ENCODE results near the gene GMCL2.

GMCL2 gene

GRCh38 chr5:178212241-178213002 is 25.3 kb upstream of the GMCL2 start:
- H3K79me2 ChIP-seq (ENCODE audit: control insufficient read depth, insufficient read depth, low read length, unreplicated experiment), result peaks cover 24% of the 10 kb centered on the region
- H3K27me3 ChIP-seq (ENCODE audit: insufficient read depth, low read length), result no peaks in the 10 kb centered on the region
- peaks cover 34% of the 10 kb centered on the region for H3K36me3 ChIP-seq (ENCODE audit: insufficient read depth, low read length)
- no peak overlapping the region for H2AFZ ChIP-seq (ENCODE audit: low read length, unreplicated experiment)
- no peak overlapping the region for H3K27ac ChIP-seq (ENCODE audit: low read depth, low read length)
- H3K4me3 ChIP-seq (ENCODE audit: low read depth, low read length), result no peak overlapping the region
- H3K4me1 ChIP-seq (ENCODE audit: control insufficient read depth, insufficient read depth, low read length, unreplicated experiment), result peaks cover 7% of the 10 kb centered on the region

DNA sequence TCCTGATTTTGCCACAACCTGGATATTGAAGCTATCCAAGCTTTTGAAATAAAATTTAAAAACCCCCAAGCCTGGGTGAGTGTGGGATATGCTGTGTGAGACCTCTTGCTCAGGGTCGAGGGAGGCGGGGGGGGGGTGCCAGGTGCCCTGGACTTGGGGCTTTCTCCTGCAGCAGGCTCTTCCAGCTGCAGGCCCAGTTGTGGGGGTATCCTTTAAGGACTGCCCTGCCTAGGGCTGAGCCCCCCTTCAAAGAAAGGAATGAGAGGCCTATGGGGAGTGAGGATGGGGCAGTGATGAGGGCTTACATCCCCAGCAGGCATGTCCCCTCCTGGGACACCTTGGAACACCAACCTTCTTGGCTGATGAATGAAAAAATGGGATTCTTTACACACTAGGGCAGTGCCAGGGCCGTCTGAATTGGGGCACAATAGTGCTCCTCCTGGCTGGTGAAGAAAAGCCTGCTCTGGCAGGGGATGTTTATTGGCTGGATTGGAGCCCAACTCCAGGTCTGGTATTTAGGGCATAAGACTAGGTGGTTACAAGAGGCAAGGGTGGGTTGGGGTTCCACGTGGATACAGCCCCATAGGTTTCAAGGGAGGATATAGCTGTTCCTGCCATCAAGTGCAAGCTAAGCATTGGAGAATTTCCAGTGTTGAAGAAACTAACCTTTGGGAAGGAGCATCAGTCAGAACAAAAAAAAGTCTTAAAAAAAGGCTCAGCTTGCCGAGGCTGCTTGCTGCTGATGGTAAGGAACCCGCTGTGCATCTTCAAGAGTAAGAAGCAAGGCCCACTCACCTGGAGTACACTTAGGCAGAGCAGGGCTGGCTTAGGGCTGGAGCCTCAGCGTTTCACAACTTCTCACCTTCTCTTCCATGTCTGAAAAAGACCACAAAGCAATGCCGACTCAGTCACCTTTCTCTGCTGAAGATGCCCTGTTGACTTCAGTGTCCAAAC is 24.2 kb upstream of the GMCL2 start:
- Histone ChIP-seq H3K4me1 (ENCODE audit: control insufficient read depth, insufficient read depth, low read length, unreplicated experiment) (peaks cover 18% of the 10 kb centered on the region), H3K27ac (ENCODE audit: low read depth, low read length) (no peak overlapping the region), H3K27me3 (ENCODE audit: insufficient read depth, low read length) (no peaks in the 10 kb centered on the region), H3K4me3 (ENCODE audit: low read depth, low read length) (no peak overlapping the region), H3K36me3 (ENCODE audit: insufficient read depth, low read length) (peaks cover 44% of the 10 kb centered on the region), H3K79me2 (ENCODE audit: control insufficient read depth, insufficient read depth, low read length, unreplicated experiment) (peaks cover 34% of the 10 kb centered on the region), H2AFZ (ENCODE audit: low read length, unreplicated experiment) (no peak overlapping the region)

GRCh38 chr5:178210686-178211085 is 23.5 kb upstream of the GMCL2 start:
- Histone ChIP-seq H3K27me3 (ENCODE audit: insufficient read depth, low read length) (no peaks in the 10 kb centered on the region), H3K36me3 (ENCODE audit: insufficient read depth, low read length) (peaks cover 45% of the 10 kb centered on the region), H3K4me1 (ENCODE audit: control insufficient read depth, insufficient read depth, low read length, unreplicated experiment) (peaks cover 24% of the 10 kb centered on the region), H2AFZ (ENCODE audit: low read length, unreplicated experiment) (no peak overlapping the region), H3K27ac (ENCODE audit: low read depth, low read length) (no peak overlapping the region), H3K4me3 (ENCODE audit: low read depth, low read length) (no peak overlapping the region), H3K79me2 (ENCODE audit: control insufficient read depth, insufficient read depth, low read length, unreplicated experiment) (peaks cover 41% of the 10 kb centered on the region)

DNA sequence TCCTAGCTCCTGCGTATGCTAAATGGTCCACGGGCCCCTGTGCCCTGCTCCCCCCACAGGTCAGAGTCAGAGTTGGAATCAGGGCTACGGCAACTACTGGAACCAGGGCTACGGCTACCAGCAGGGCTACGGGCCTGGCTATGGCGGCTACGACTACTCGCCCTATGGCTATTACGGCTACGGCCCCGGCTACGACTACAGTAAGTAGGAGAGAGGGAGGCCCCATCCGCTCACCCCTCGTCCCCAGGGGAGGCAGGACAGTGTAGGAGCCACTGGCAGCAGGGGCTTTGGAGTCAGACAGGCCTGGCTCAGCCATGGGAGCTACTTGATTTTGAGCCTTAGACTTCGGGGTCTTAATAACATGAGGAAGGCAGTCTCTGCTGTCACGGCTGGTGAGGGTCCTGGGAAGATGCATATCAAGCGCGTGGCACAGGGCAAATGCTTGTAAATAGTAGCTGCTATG is 22.9 kb upstream of the GMCL2 start:
- H3K4me3 ChIP-seq (ENCODE audit: low read depth, low read length), result no peak overlapping the region
- no peak overlapping the region for H2AFZ ChIP-seq (ENCODE audit: low read length, unreplicated experiment)
- H3K79me2 ChIP-seq (ENCODE audit: control insufficient read depth, insufficient read depth, low read length, unreplicated experiment), result peaks cover 47% of the 10 kb centered on the region
- H3K27me3 ChIP-seq (ENCODE audit: insufficient read depth, low read length), result no peaks in the 10 kb centered on the region
- peaks cover 24% of the 10 kb centered on the region for H3K4me1 ChIP-seq (ENCODE audit: control insufficient read depth, insufficient read depth, low read length, unreplicated experiment)
- no peak overlapping the region for H3K27ac ChIP-seq (ENCODE audit: low read depth, low read length)
- H3K36me3 ChIP-seq (ENCODE audit: insufficient read depth, low read length), result peaks cover 49% of the 10 kb centered on the region

DNA sequence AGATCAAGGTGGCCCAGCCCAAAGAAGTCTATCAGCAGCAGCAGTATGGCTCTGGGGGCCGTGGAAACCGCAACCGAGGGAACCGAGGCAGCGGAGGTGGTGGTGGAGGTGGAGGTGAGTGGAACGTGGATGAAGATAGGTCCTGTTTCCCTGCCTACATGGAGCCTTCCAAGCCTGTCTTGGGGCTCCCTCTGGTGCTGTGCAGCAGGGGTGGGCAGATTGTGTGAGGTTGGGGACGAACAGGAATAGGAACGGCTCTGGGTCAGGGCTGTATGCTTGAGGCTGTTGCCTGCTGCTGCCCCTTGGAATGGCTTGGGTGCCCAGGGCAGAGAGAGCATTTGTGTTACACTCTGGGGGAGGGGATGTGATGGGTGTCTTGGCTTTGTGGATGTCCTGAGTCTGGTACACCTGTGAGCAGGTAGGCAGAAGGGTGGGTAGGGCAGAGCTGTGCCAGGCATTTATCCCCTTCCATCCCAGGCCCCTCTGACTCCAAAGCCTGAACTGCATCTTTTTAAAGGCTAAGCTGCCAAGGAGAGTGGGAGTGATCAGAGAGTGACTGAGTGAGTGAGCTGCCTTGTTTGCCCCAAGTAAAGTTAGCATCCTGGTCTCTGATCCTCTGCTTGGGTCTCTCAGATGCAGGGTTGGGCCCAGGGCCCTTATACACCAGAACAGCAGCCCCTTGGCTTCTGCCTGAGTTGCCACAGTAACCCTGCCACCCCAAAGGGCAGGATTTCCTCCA is 22.3 kb upstream of the GMCL2 start:
- no peak overlapping the region for H2AFZ ChIP-seq (ENCODE audit: low read length, unreplicated experiment)
- H3K4me3 ChIP-seq (ENCODE audit: low read depth, low read length), result no peak overlapping the region
- no peak overlapping the region for H3K27ac ChIP-seq (ENCODE audit: low read depth, low read length)
- peaks cover 49% of the 10 kb centered on the region for H3K36me3 ChIP-seq (ENCODE audit: insufficient read depth, low read length)
- H3K4me1 ChIP-seq (ENCODE audit: control insufficient read depth, insufficient read depth, low read length, unreplicated experiment), result peaks cover 24% of the 10 kb centered on the region
- H3K79me2 ChIP-seq (ENCODE audit: control insufficient read depth, insufficient read depth, low read length, unreplicated experiment), result peaks cover 53% of the 10 kb centered on the region
- no peaks in the 10 kb centered on the region for H3K27me3 ChIP-seq (ENCODE audit: insufficient read depth, low read length)

GRCh38 chr5:178208540-178209227 is 21.5 kb upstream of the GMCL2 start:
- no peak overlapping the region for H3K27ac ChIP-seq (ENCODE audit: low read depth, low read length)
- peaks cover 46% of the 10 kb centered on the region for H3K36me3 ChIP-seq (ENCODE audit: insufficient read depth, low read length)
- no peak overlapping the region for H2AFZ ChIP-seq (ENCODE audit: low read length, unreplicated experiment)
- no peaks in the 10 kb centered on the region for H3K27me3 ChIP-seq (ENCODE audit: insufficient read depth, low read length)
- H3K4me1 ChIP-seq (ENCODE audit: control insufficient read depth, insufficient read depth, low read length, unreplicated experiment), result peaks cover 24% of the 10 kb centered on the region
- no peak overlapping the region for H3K4me3 ChIP-seq (ENCODE audit: low read depth, low read length)
- peaks cover 54% of the 10 kb centered on the region for H3K79me2 ChIP-seq (ENCODE audit: control insufficient read depth, insufficient read depth, low read length, unreplicated experiment)

DNA sequence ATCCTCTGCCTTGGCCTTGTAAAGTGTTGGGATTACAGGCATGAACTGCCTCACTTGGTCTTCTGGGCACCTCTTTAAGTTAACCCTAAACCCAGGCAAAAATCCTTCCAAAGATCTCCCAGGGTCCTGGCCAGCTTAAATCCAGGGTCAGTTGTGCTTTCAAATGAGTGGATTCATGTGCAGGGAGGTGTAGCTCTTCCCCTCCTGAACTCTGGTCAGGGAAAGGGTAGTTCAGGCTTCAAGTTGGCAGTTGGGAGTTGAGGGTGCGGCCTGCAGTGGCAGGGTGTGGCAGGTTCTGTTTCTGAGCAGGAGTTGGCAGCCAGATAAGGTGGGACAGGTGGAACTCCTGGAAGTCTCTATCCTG is 20.7 kb upstream of the GMCL2 start:
- 0 out of 2 replicates have a peak overlapping the region, but pooled peaks have one; percentile 4 for H3K27ac ChIP-seq (ENCODE audit: low read depth, low read length)
- H2AFZ ChIP-seq (ENCODE audit: low read length, unreplicated experiment), result no peak overlapping the region
- peaks cover 54% of the 10 kb centered on the region for H3K79me2 ChIP-seq (ENCODE audit: control insufficient read depth, insufficient read depth, low read length, unreplicated experiment)
- peaks cover 24% of the 10 kb centered on the region for H3K4me1 ChIP-seq (ENCODE audit: control insufficient read depth, insufficient read depth, low read length, unreplicated experiment)
- H3K27me3 ChIP-seq (ENCODE audit: insufficient read depth, low read length), result no peaks in the 10 kb centered on the region
- peaks cover 44% of the 10 kb centered on the region for H3K36me3 ChIP-seq (ENCODE audit: insufficient read depth, low read length)
- H3K4me3 ChIP-seq (ENCODE audit: low read depth, low read length), result no peak overlapping the region

GRCh38 chr5:178207183-178207916 is 20.2 kb upstream of the GMCL2 start:
- Histone ChIP-seq H2AFZ (ENCODE audit: low read length, unreplicated experiment) (no peak overlapping the region), H3K79me2 (ENCODE audit: control insufficient read depth, insufficient read depth, low read length, unreplicated experiment) (peaks cover 54% of the 10 kb centered on the region), H3K27me3 (ENCODE audit: insufficient read depth, low read length) (no peaks in the 10 kb centered on the region), H3K36me3 (ENCODE audit: insufficient read depth, low read length) (peaks cover 44% of the 10 kb centered on the region), H3K4me1 (ENCODE audit: control insufficient read depth, insufficient read depth, low read length, unreplicated experiment) (peaks cover 24% of the 10 kb centered on the region), H3K4me3 (ENCODE audit: low read depth, low read length) (peak overlapping the region; percentile 97), H3K27ac (ENCODE audit: low read depth, low read length) (peak overlapping the region; percentile 77)

DNA sequence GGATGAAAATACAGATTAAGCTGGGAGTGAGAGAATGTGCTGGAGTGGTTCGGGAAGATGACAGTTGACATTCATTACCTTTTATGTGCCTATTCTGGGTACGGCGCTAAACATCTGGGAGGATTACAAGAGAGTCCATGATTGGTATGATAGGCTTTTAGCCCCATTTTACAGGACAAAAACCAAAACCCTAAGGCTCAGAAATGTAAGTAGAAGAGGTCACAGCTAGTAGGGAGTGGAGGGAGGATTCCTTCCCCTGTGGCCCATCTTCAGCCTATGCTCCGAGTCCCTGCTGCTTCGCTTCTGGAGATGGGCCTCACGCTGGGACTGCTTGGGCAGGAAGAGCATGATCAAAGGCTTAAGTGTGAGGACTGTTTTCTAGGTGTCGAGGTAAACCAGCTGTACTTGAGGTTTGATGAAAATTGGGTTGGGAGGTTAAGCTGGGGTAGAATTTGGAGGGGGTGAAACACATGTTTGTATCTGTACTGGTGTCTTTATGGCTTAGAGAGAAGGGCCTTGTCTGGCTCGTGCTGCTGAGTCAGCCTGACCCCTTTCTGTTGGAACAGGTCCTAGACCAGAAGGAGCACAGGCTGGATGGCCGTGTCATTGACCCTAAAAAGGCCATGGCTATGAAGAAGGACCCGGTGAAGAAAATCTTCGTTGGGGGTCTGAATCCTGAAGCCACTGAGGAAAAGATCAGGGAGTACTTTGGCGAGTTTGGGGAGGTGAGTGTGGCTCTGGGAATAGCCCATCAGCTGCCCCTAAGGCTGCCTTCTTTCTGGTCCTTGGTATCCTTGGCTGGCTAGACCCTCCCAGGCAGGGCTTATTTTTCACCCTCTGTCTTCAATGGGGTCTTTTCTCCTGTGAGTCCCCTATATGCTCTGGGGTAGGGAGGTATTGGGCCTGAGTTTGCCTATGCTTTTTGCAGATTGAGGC is 19.3 kb upstream of the GMCL2 start:
- H3K79me2 ChIP-seq (ENCODE audit: control insufficient read depth, insufficient read depth, low read length, unreplicated experiment), result peaks cover 54% of the 10 kb centered on the region
- peaks cover 44% of the 10 kb centered on the region for H3K36me3 ChIP-seq (ENCODE audit: insufficient read depth, low read length)
- H3K4me3 ChIP-seq (ENCODE audit: low read depth, low read length), result peak overlapping the region; percentile 97
- H2AFZ ChIP-seq (ENCODE audit: low read length, unreplicated experiment), result no peak overlapping the region
- H3K4me1 ChIP-seq (ENCODE audit: control insufficient read depth, insufficient read depth, low read length, unreplicated experiment), result peaks cover 28% of the 10 kb centered on the region
- no peaks in the 10 kb centered on the region for H3K27me3 ChIP-seq (ENCODE audit: insufficient read depth, low read length)
- H3K27ac ChIP-seq (ENCODE audit: low read depth, low read length), result peak overlapping the region; percentile 77
